ENCODE data around the gene SLC23A2. TPM values are rescaled to one million over a fixed set of nuclear protein-coding genes. Genes with fewer than 3 reads are reported as not detected.

Gene SLC23A2
- polyA plus RNA-seq, 3 donors = 3.3 to 28.4 (median 6.4) TPM

GRCh38 chr20:4901031-4901818, 100.1 kb downstream of the SLC23A2 start:
- H3K4me3 ChIP-seq (replicated peaks in 1 of 3; ENCODE audit: low read depth in 2 of 3, low read length in 3 of 3) = no peak overlapping the region
- no peak for TF ChIP-seq CTCF (IDR thresholded peaks at IDR 0.05)
- H3K4me3 Mint-ChIP-seq = no peak overlapping the region
- WGBS (ENCODE audit: insufficient coverage) = 100% methylated on average over 1 of the region's 14 CpGs
- H3K4me1 Mint-ChIP-seq = peaks cover 9% of the 10 kb centered on the region
- no peak overlapping the region for H3K27ac ChIP-seq (ENCODE audit: low read depth in 1 of 2, low read length in 2 of 2)
- peaks cover 0 to 2% (median 0%) of the 10 kb centered on the region in 7 donors for H3K9me3 Mint-ChIP-seq
- no peak overlapping the region for H2AFZ ChIP-seq (ENCODE audit: insufficient read depth, low read depth, low read length, poor library complexity, severe bottlenecking)
- no peaks in the 10 kb centered on the region for H3K27me3 ChIP-seq (ENCODE audit: control insufficient read depth in 2 of 2, insufficient read depth in 2 of 2, low read length in 2 of 2)
- no peak for DNase-seq
- H4K20me1 ChIP-seq (ENCODE audit: insufficient read depth, low read length) = peaks cover 50% of the 10 kb centered on the region
- intact Hi-C loops (cut with micrococcal nuclease) = no loop called here
- H3K79me2 ChIP-seq (ENCODE audit: insufficient read depth, low read length) = peaks cover 8% of the 10 kb centered on the region
- no peak overlapping the region for H3K27ac Mint-ChIP-seq
- no peak overlapping the region for H3K4me2 ChIP-seq (replicated peaks; ENCODE audit: extremely low read depth, low read length, poor library complexity, severe bottlenecking)
- peaks cover 55 to 97% of the 10 kb centered on the region in 2 donors for H3K36me3 ChIP-seq (replicated peaks in 1 of 2; ENCODE audit: control insufficient read depth in 1 of 2, insufficient read depth in 2 of 2, low read length in 2 of 2)
- H3K36me3 Mint-ChIP-seq = peaks cover 68 to 72% of the 10 kb centered on the region in 2 donors
- H3K27me3 Mint-ChIP-seq (ENCODE audit: low read depth in 3 of 3) = peaks cover 0 to 3% (median 1%) of the 10 kb centered on the region in 3 donors
- peaks cover 0 to 9% of the 10 kb centered on the region in 2 donors for H3K4me1 ChIP-seq (ENCODE audit: control insufficient read depth in 1 of 2, insufficient read depth in 2 of 2, low read length in 2 of 2)
- no peak overlapping the region for H3K9ac ChIP-seq (ENCODE audit: insufficient read depth, low read length, poor library complexity, severe bottlenecking)
- no peaks in the 10 kb centered on the region for H3K9me3 ChIP-seq (replicated peaks in 1 of 2; ENCODE audit: control insufficient read depth in 1 of 2, insufficient read depth in 1 of 2, low read length in 2 of 2)

GRCh38 chr20:4898282-4899244, 102.7 kb downstream of the SLC23A2 start:
- no peaks in the 10 kb centered on the region for H3K9me3 ChIP-seq (replicated peaks in 1 of 2; ENCODE audit: control insufficient read depth in 1 of 2, insufficient read depth in 1 of 2, low read length in 2 of 2)
- Mint-ChIP-seq H3K36me3 (peaks cover 74 to 77% of the 10 kb centered on the region in 2 donors), H3K27me3 (ENCODE audit: low read depth in 3 of 3) (peaks cover 0 to 3% (median 1%) of the 10 kb centered on the region in 3 donors), H3K9me3 (peaks cover 0 to 2% (median 0%) of the 10 kb centered on the region in 7 donors), H3K4me3 (no peak overlapping the region), H3K4me1 (peaks cover 21% of the 10 kb centered on the region), H3K27ac (peak overlapping the region in 6 of 7 donors; percentile 8 to 73 (median 62))
- no peak overlapping the region for H3K4me2 ChIP-seq (replicated peaks; ENCODE audit: extremely low read depth, low read length, poor library complexity, severe bottlenecking)
- H2AFZ ChIP-seq (ENCODE audit: insufficient read depth, low read depth, low read length, poor library complexity, severe bottlenecking) = no peak overlapping the region
- intact Hi-C loops (cut with micrococcal nuclease) = no loop called here
- no peak for TF ChIP-seq CTCF (IDR thresholded peaks at IDR 0.05)
- H3K27me3 ChIP-seq (ENCODE audit: control insufficient read depth in 2 of 2, insufficient read depth in 2 of 2, low read length in 2 of 2) = no peaks in the 10 kb centered on the region
- H3K9ac ChIP-seq (ENCODE audit: insufficient read depth, low read length, poor library complexity, severe bottlenecking) = no peak overlapping the region
- no peak for DNase-seq
- WGBS (ENCODE audit: insufficient coverage) = 87% methylated on average over 11 of the region's 14 CpGs
- no peaks in the 10 kb centered on the region for H3K79me2 ChIP-seq (ENCODE audit: insufficient read depth, low read length)
- peaks cover 55% of the 10 kb centered on the region for H4K20me1 ChIP-seq (ENCODE audit: insufficient read depth, low read length)
- no peak overlapping the region for H3K4me3 ChIP-seq (replicated peaks in 1 of 3; ENCODE audit: low read depth in 2 of 3, low read length in 3 of 3)
- H3K27ac ChIP-seq (ENCODE audit: low read depth in 1 of 2, low read length in 2 of 2) = peak overlapping the region in 1 of 2 donors; percentile 23
- H3K4me1 ChIP-seq (ENCODE audit: control insufficient read depth in 1 of 2, insufficient read depth in 2 of 2, low read length in 2 of 2) = peaks cover 3 to 9% of the 10 kb centered on the region in 2 donors
- H3K36me3 ChIP-seq (replicated peaks in 1 of 2; ENCODE audit: control insufficient read depth in 1 of 2, insufficient read depth in 2 of 2, low read length in 2 of 2) = peaks cover 63 to 86% of the 10 kb centered on the region in 2 donors
